GM21423 (cell line): ENCODE measurements around the gene AUTS2.

ENCODE experiments used
- ATAC-seq: cut with Tn5 transposase; IDR thresholded peaks from one replicate; pipeline ENCODE4 v1.9.1; 2021; ENCODE audit warnings: mild to moderate bottlenecking, moderate library complexity; ENCODE audit not compliant: unreplicated experiment

The AUTS2 gene

DNA sequence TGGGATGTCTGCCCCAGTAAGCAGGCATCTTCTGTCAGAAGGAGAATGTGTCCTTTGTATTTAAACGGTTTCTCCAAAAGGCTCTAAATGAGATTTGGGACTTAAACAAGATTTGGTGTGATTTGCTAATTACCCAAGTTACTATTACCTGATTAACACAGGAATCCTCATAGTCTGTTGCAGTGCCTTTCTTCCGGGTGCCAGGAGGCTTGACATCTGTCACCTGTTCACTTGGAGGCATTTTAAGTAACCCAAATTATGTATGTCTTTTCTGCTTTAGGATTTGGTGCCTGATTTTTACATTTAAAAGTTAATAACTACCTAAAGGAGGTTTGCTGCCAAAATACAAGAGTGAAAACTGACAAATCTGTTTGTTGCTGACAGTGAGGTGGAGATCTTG lies 945.7 kb downstream of the AUTS2 start:
- ATAC-seq, result no peak

DNA sequence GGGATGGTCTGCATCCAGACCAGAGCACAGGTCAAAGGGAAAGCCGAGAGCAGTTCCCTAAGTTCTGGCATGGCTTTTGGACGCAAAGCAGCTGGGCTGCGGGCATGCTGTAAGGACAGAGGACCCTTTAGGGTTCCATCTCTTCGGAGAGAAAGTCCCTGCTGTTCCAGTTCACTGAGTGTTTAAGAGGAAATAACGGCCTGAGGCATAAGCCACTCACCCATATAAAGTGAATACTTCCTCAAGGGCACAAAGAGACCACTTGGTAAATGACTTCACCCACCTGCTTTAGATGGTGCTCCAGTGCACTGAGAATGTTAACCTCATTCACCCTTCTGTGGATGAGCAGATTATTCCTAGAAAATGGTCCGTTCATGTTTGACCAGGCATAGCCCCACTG lies 946.9 kb downstream of the AUTS2 start:
- ATAC-seq, result no peak

GRCh38 chr7:70552141-70552540 lies 953.9 kb downstream of the AUTS2 start:
- no peak for ATAC-seq

- ATAC-seq, result no peak
These were observed 955.1 kb downstream of the AUTS2 start for GRCh38 chr7:70553364-70553763.

GRCh38 chr7:70554646-70555045 lies 956.4 kb downstream of the AUTS2 start:
- no peak for ATAC-seq

GRCh38 chr7:70556761-70557160 lies 958.5 kb downstream of the AUTS2 start:
- ATAC-seq, result no peak

GRCh38 chr7:70557338-70557737 lies 959.1 kb downstream of the AUTS2 start:
- ATAC-seq, result no peak

DNA sequence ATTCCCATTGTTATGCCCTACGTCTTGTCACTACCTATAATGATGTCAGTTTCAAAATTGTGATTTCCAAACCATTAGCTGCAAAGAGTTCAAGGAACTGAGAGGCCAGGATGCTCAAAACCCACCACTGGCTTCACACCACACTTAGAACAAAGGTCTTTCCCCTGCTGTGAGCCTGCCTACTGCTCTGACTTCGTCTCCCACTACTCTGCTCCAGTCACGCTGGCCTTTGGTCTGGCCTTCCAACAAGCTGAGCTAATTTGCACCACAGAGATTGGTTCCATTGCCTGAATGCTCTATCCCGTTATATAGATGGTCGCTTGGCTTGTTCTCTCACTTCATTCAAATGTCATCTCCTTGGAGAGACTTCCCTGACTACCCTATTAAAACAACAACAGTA lies 961.5 kb downstream of the AUTS2 start:
- no peak for ATAC-seq

DNA sequence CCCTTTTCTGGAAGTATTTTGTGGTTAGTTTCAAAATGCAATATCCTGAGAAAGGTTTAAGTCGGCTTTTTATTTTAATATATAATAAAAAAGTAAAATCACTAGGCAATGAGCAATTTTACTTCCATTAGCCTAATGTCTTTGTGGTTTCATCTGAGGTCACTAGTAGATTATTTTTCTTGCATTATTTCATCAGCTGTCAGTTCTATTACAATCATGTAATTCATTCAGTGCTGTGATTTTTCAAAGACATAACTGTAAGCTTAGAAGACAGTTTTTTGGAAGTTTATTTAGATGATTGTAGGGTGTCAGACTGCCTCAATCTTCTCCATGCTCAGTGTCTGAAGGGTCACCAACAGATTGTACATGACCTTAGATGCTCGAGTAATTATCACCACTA lies 965.7 kb downstream of the AUTS2 start:
- no peak for ATAC-seq

- no peak for ATAC-seq
These were observed 967.6 kb downstream of the AUTS2 start for GRCh38 chr7:70565721-70566370.

- no peak for ATAC-seq
These were observed 968.4 kb downstream of the AUTS2 start for GRCh38 chr7:70566671-70567070.

DNA sequence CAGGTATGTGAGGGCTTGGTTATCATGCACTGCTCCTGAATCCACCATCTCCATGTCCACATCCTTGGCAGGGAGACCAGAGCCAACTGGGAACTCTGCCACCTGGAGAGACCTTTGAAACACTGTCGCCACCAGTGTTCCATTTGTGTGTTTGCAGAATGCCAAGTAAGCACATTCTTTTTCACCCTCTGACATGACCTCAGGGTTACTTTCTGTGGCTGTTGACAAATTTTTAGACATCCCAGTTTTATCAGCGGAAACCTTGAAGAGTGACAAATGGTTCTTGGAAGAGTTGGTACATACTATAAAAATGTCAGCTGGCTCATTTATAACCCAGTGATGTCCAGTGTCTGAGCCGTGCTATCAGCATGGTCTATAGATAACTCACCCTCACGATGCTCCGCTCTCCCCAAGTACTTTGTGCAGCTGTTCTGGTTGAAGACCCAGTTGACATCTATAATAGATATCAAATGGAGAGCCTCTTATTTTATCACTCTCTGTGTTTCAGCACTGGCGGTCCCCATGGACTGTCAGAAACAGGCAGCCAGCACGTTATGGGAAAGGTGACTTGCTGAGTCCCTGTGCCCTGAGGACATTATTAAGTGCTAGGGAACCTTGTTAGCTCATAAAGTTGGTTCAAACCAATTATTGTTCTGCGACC lies 970.5 kb downstream of the AUTS2 start:
- ATAC-seq, result no peak

- no peak for ATAC-seq
These were observed 971.1 kb downstream of the AUTS2 start for GRCh38 chr7:70569335-70569819.

DNA sequence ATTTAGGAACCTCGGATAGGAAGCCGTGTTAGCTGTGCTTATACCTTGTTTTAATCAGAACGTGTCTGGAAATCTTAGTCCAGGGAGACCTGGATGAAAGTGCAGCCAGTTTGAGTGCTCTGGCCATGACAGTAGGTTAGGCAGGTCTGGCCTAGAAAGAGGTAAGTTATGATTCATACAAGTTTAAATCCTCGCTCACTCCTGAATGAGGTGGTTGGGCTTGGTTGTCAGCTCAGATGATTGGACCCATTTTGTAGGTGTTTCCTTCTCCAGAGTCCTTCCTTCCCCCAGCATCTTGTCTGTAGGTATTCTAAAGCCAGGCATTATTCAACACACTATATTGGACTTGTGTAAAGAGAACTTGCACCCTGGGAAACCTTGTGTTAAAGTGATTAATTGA lies 971.8 kb downstream of the AUTS2 start:
- ATAC-seq, result no peak

DNA sequence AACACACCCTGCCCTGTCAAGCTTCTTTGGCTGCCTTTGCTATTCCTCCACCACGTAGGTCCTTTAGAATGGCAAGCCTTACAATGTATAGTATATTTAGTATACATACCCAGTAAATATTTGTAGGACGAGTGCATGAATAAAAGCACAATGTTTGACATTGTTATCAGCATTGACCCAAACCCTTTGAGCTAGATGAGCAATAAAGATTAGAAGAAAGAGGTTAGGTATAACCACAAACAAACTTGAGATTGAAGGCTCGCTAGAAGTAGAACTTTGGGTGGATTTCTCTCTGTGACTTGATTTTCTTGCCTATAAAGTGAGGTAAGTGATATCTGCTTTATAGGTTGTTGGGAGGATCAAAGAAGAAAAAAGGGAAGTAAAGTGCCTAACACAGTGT lies 972.7 kb downstream of the AUTS2 start:
- ATAC-seq, result no peak

GRCh38 chr7:70571403-70571934 lies 973.2 kb downstream of the AUTS2 start:
- ATAC-seq, result no peak

GRCh38 chr7:70571961-70572360 lies 973.7 kb downstream of the AUTS2 start:
- ATAC-seq, result no peak

- ATAC-seq, result no peak
These were observed 974.3 kb downstream of the AUTS2 start for GRCh38 chr7:70572571-70572970.

DNA sequence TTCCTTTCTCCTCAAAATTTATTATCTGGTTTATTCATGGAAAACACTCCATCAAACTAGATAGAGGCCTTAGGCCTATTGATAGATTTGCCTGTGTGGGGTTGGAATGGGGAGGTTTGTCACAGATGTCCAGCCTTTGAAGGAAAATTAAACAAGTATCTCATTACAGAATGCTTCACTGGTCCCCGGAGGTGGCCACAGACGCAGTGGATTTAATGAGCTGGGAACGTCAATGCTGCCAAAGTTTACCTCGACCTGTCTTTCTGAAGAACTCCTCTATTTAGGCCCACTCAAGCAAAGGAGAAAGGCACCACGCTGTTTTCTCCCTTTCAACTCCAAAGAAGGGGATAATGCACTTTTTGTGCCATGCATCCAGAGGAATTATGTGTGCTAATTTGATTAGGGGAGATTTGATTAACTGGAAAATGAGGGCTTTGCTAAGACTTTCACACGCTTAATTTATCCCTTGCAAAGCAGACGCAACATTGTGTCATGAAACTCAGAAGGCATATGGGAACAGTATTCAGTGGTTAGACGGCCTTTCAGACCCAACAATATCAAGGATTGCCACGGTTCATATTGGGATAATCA lies 974.9 kb downstream of the AUTS2 start:
- ATAC-seq, result no peak

GRCh38 chr7:70573696-70574095 lies 975.4 kb downstream of the AUTS2 start:
- no peak for ATAC-seq

- no peak for ATAC-seq
These were observed 976.1 kb downstream of the AUTS2 start for GRCh38 chr7:70574314-70574834.
